Heart left ventricle (tissue), 13 donors: Measurements from ENCODE around the gene COMMD4.

ENCODE experiments used
- POLR2A ChIP-seq, 2 donors: fragments of 450-650 bp; IDR thresholded peaks; one replicate each; pipeline ENCODE4 v1.6.1; 2017; ENCODE audit warnings: antibody characterized with exemption in 2 of 2, mild to moderate bottlenecking in 2 of 2, moderate library complexity in 2 of 2
- TF ChIP-seq, protein P1 (sequence below), 12 donors: fragments of 200-600 bp; sonication (generic) in 4 of 12; IDR thresholded peaks; one replicate each; pipeline versions ENCODE4 v1.5.0 to v1.8.0; 2018 to 2022; ENCODE audit warnings: antibody characterized with exemption in 12 of 12, mild to moderate bottlenecking in 5 of 12
- donor health status: ischemic (EF 13 %, LVEDD 7.1; RV severe dilation, severe dysfunction).
- donor health status: DM: no; HTN: yes; CAD: no.
- donor health status: DM: no; HTN: no; CAD: no.
- donor health status: ischemic (EF 25% LVEDD 6.9; RV normal size, moderate dysfunction).
- donor health status: ischemic (EF 25% LVEDD 5.7; RV mildly dilated, moderate dysfunction).
- donor health status: ischemic (EF 35%, LVEDD 5.7; RV mildly dilated, moderate dysfunction).
- donor health status: nonischemic (EF 11% LVEDD 7.7; RV severe dilation, severe dysfunction).
- donor health status: DM: yes; HTN: yes; CAD: no.
- donor health status: PGD.
- donor health status: ischemic (EF 29% LVEDD 5.4; RV normal size, mild dysfunction).
- donor health status: nonischemic (EF 23%, LVEDD 6.1; RV moderate dilation, normal function).

DNA sequence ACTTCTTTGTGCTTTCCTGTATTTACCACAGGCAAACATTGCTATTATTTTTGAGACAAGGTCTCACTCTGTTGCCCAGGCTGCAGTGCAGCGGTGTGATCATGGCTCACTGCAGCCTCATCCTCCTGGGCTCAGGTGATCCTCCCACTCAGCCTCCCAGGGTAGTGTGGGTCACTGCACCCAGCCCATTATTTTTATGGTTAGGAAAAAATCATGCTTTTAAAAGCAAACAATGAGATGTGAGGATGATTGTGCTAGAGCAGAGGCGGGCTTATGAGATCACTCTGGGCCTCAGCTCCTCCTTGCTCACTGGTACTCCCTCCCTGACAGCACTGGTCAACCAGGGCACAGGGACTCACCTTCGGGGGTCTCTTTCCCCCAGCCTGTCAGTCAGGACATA, 30.3 kb downstream of the COMMD4 start:
- no peak for TF ChIP-seq POLR2A (IDR thresholded peaks at IDR 0.05)
- TF ChIP-seq, protein P1, sequence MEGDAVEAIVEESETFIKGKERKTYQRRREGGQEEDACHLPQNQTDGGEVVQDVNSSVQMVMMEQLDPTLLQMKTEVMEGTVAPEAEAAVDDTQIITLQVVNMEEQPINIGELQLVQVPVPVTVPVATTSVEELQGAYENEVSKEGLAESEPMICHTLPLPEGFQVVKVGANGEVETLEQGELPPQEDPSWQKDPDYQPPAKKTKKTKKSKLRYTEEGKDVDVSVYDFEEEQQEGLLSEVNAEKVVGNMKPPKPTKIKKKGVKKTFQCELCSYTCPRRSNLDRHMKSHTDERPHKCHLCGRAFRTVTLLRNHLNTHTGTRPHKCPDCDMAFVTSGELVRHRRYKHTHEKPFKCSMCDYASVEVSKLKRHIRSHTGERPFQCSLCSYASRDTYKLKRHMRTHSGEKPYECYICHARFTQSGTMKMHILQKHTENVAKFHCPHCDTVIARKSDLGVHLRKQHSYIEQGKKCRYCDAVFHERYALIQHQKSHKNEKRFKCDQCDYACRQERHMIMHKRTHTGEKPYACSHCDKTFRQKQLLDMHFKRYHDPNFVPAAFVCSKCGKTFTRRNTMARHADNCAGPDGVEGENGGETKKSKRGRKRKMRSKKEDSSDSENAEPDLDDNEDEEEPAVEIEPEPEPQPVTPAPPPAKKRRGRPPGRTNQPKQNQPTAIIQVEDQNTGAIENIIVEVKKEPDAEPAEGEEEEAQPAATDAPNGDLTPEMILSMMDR (IDR thresholded peaks at IDR 0.05), result no peak
